Measurements from ENCODE around the gene NARS2. TPM values are rescaled to one million over a fixed set of nuclear protein-coding genes. Genes with fewer than 3 reads are reported as not detected.

The NARS2 gene
- total and polyA plus RNA-seq, 9 of the 15 experiments (the other 6 are each of a cell fraction or from before 2014, with no cell fraction given): 26.8 to 48.0 (median 34.2) TPM

- TF ChIP-seq NONO (IDR thresholded peaks at IDR 0.05; ENCODE audit: low read depth in 2 of 2, low read length in 1 of 2) (no peak), ZNF398 (CRISPR knock-in tag; IDR thresholded peaks at IDR 0.05) (no peak), DMBX1 (CRISPR knock-in tag; IDR thresholded peaks at IDR 0.05; ENCODE audit: borderline replicate concordance) (no peak), ZBED1 (IDR thresholded peaks at IDR 0.05) (no peak), THRA (IDR thresholded peaks at IDR 0.05) (no peak), ZHX1 (conservative IDR thresholded peaks at IDR 0.05; ENCODE audit: low read length) (no peak), BRD4 (IDR thresholded peaks at IDR 0.05) (no peak), NCOA6 (IDR thresholded peaks at IDR 0.05) (no peak), ZNF24 (IDR thresholded peaks at IDR 0.05) (no peak), ILK (tag; IDR thresholded peaks at IDR 0.05; ENCODE audit: borderline replicate concordance, low read depth) (no peak)
Measured at GRCh38 chr11:78459738-78460137, 114.9 kb downstream of the NARS2 start (continued).

Data from K562 (cell line).